Occipital lobe (tissue), 2 donors: ENCODE data around the gene ZNF414. TPM values are rescaled to one million over a fixed set of nuclear protein-coding genes. Genes with fewer than 3 reads are reported as not detected.

ENCODE experiments used
- DNase-seq: peaks from one replicate; lab custom pipeline; 2025; lab: John Stamatoyannopoulos, UW
- total RNA-seq: library from RNA; depleted of rRNA; stranded (reverse); fragments of >200 nt; gene quantifications from one replicate; pipeline ENCODE4 v1.2.3, GENCODE V29; 2014

The ZNF414 gene
- total RNA-seq, 1 donor from 2014 or later, result 1.6 TPM

GRCh38 chr19:8491574-8491973 is 22.4 kb downstream of the ZNF414 start:
- DNase-seq, result no peak

- no peak for DNase-seq
Observed at GRCh38 chr19:8490873-8491272, 23.1 kb downstream of the ZNF414 start.

- no peak for DNase-seq
Observed at GRCh38 chr19:8490395-8490760, 23.6 kb downstream of the ZNF414 start.

GRCh38 chr19:8489561-8490394 is 24.2 kb downstream of the ZNF414 start:
- DNase-seq, result no peak

- DNase-seq, result no peak
Observed at GRCh38 chr19:8488365-8488764, 25.6 kb downstream of the ZNF414 start.

GRCh38 chr19:8487137-8487851 is 26.7 kb downstream of the ZNF414 start:
- DNase-seq, result peak; percentile 11

GRCh38 chr19:8486661-8487136 is 27.3 kb downstream of the ZNF414 start:
- no peak for DNase-seq

GRCh38 chr19:8485561-8486371 is 28.2 kb downstream of the ZNF414 start:
- no peak for DNase-seq

GRCh38 chr19:8484331-8484894 is 29.6 kb downstream of the ZNF414 start:
- peak; percentile 12 for DNase-seq

- no peak for DNase-seq
Observed at GRCh38 chr19:8483165-8483564, 30.8 kb downstream of the ZNF414 start.

GRCh38 chr19:8482696-8483095 is 31.3 kb downstream of the ZNF414 start:
- no peak for DNase-seq

GRCh38 chr19:8481616-8482015 is 32.4 kb downstream of the ZNF414 start:
- DNase-seq, result no peak

GRCh38 chr19:8481201-8481600 is 32.8 kb downstream of the ZNF414 start:
- no peak for DNase-seq

GRCh38 chr19:8478598-8478997 is 35.4 kb downstream of the ZNF414 start:
- DNase-seq, result no peak

- no peak for DNase-seq
Observed at GRCh38 chr19:8477889-8478288, 36.1 kb downstream of the ZNF414 start.

- DNase-seq, result no peak
Observed at GRCh38 chr19:8476524-8476923, 37.4 kb downstream of the ZNF414 start.

GRCh38 chr19:8475005-8475404 is 39.0 kb downstream of the ZNF414 start:
- no peak for DNase-seq

GRCh38 chr19:8473648-8474476 is 40.1 kb downstream of the ZNF414 start:
- DNase-seq, result no peak

- DNase-seq, result no peak
Observed at GRCh38 chr19:8469613-8470368, 44.2 kb downstream of the ZNF414 start.
